Measurements from ENCODE around the gene BABAM2. TPM values are rescaled to one million over a fixed set of nuclear protein-coding genes. Genes with fewer than 3 reads are reported as not detected.

BABAM2 gene
- total and polyA plus RNA-seq, 2 experiments from 2014 or later = 17.8 to 21.5 TPM

GRCh38 chr2:27893006-27893405 is 2.5 kb downstream of the BABAM2 start:
- Mint-ChIP-seq H3K9me3 (no peaks in the 10 kb centered on the region), H3K36me3 (ENCODE audit: low read depth) (peaks cover 2% of the 10 kb centered on the region; the same call in 1 of the 3 replicates), H3K4me1 (peaks cover 3% of the 10 kb centered on the region; the same call in 1 of the 3 replicates), H3K4me3 (no peak overlapping the region), H3K27ac (no peak overlapping the region), H3K27me3 (ENCODE audit: insufficient read depth, low read depth, poor library complexity) (peaks cover 8% of the 10 kb centered on the region)
- Histone ChIP-seq H2AFZ (no peak overlapping the region), H3F3A (replicated peaks; ENCODE audit: low read depth) (peaks cover 8% of the 10 kb centered on the region; the same call in 1 of the 2 replicates), H3K4me1 (ENCODE audit: insufficient read depth) (peaks cover 5% of the 10 kb centered on the region; the same call in 1 of the 2 replicates), H3K27me3 (ENCODE audit: insufficient read depth) (no peaks in the 10 kb centered on the region), H3K4me3 (no peak overlapping the region), H4K20me1 (replicated peaks; ENCODE audit: insufficient read depth) (no peaks in the 10 kb centered on the region), H3K36me3 (ENCODE audit: insufficient read depth) (no peaks in the 10 kb centered on the region), H3K9me2 (ENCODE audit: insufficient read depth) (no peaks in the 10 kb centered on the region; the same call in 1 of the 2 replicates), H3K4me2 (no peak overlapping the region), H3K79me2 (replicated peaks; ENCODE audit: insufficient read depth) (peaks cover 12% of the 10 kb centered on the region), H3K27ac (ENCODE audit: low read depth) (no peak overlapping the region)
- no peak for ATAC-seq
- no peak for TF ChIP-seq ETS1 (IDR thresholded peaks at IDR 0.05)
- TF ChIP-seq JUNB (IDR thresholded peaks at IDR 0.05; ENCODE audit: unreplicated experiment) = no peak
- no peak for TF ChIP-seq ZNF462 (CRISPR knock-in tag; IDR thresholded peaks at IDR 0.05)
- no peak for TF ChIP-seq ZNF114 (CRISPR knock-in tag; IDR thresholded peaks at IDR 0.05)
- TF ChIP-seq REST (IDR thresholded peaks at IDR 0.05; ENCODE audit: unreplicated experiment) = no peak
- no peak for TF ChIP-seq EZH2 (IDR thresholded peaks at IDR 0.05; ENCODE audit: low read depth, unreplicated experiment)
- no peak for TF ChIP-seq CTCF (conservative IDR thresholded peaks at IDR 0.05; ENCODE audit: low read depth in 2 of 2)
- TF ChIP-seq NANOG (IDR thresholded peaks at IDR 0.05; ENCODE audit: borderline replicate concordance) = no peak
- TF ChIP-seq ZNF331 (CRISPR knock-in tag; IDR thresholded peaks at IDR 0.05; ENCODE audit: low read depth) = no peak
- no peak for TF ChIP-seq POLR2AphosphoS5 (IDR thresholded peaks at IDR 0.05; ENCODE audit: low read depth)
- TF ChIP-seq CREB1 (CRISPR knock-in tag; IDR thresholded peaks at IDR 0.05; ENCODE audit: low read depth) = no peak
- TF ChIP-seq EZH2phosphoT487 (IDR thresholded peaks at IDR 0.05; ENCODE audit: unreplicated experiment) = no peak
- no peak for DNase-seq (ENCODE audit: low spot score)
